Ishikawa (cell line): Measurements from ENCODE around the gene PPP2R2C.

ENCODE experiments used
- EP300 ChIP-seq: IDR thresholded peaks from 2 replicates; pipeline ENCODE4 v1.6.1; 2012; ENCODE audit warnings: borderline replicate concordance
- FOXM1 ChIP-seq: IDR thresholded peaks from 2 replicates; pipeline ENCODE4 v1.6.1; 2012; ENCODE audit warnings: low read depth, borderline replicate concordance
- NFIC ChIP-seq: IDR thresholded peaks from 2 replicates; pipeline ENCODE4 v1.6.1; 2012
- REST ChIP-seq: IDR thresholded peaks from 2 replicates; pipeline ENCODE4 v1.6.1; 2012; ENCODE audit warnings: low read depth, mild to moderate bottlenecking
- YY1 ChIP-seq: IDR thresholded peaks from 2 replicates; pipeline ENCODE4 v1.6.1; 2012; ENCODE audit warnings: low read depth
- ZBTB7A ChIP-seq: IDR thresholded peaks from 2 replicates; pipeline ENCODE4 v1.6.1; 2012; ENCODE audit warnings: low read depth

GRCh38 chr4:6294705-6295421, 177.6 kb downstream of the PPP2R2C start:
- TF ChIP-seq NFIC (no peak), ZBTB7A (no peak), REST (no peak), YY1 (no peak), EP300 (no peak), FOXM1 (no peak)
